WTC11 (cell line): ENCODE measurements around the gene ATP8B4.

Experiments used
- ESRRA ChIP-seq: sonication (generic); formaldehyde crosslinking; IDR thresholded peaks from 2 replicates; pipeline ENCODE4 v1.8.1; 2022; ENCODE audit warnings: mild to moderate bottlenecking, missing genetic modification reagents, borderline replicate concordance
- FOXJ3 ChIP-seq: sonication (generic); formaldehyde crosslinking; IDR thresholded peaks from 2 replicates; pipeline ENCODE4 v1.9.0; 2021; ENCODE audit warnings: missing genetic modification reagents, mild to moderate bottlenecking, borderline replicate concordance
- JUN ChIP-seq: sonication (generic); formaldehyde crosslinking; IDR thresholded peaks from 2 replicates; pipeline ENCODE4 v1.8.0; 2023; ENCODE audit warnings: mild to moderate bottlenecking, missing genetic modification reagents
- NFYB ChIP-seq: sonication (generic); formaldehyde crosslinking; conservative IDR thresholded peaks from 2 replicates; pipeline ENCODE4 v1.8.0; 2022; ENCODE audit warnings: low read depth, missing genetic modification reagents
- OVOL2 ChIP-seq: fragments of 250-450 bp; sonication (Bioruptor Pico); IDR thresholded peaks from 2 replicates; pipeline ENCODE4 v1.9.0; 2021; ENCODE audit warnings: mild to moderate bottlenecking, borderline replicate concordance
- TF ChIP-seq, protein P1 (sequence below): sonication (generic); formaldehyde crosslinking; IDR thresholded peaks from 2 replicates; pipeline ENCODE4 v1.8.1; 2023; ENCODE audit warnings: mild to moderate bottlenecking, missing genetic modification reagents, moderate library complexity
- TF ChIP-seq, protein P2 (sequence below): sonication (generic); formaldehyde crosslinking; IDR thresholded peaks from 2 replicates; pipeline ENCODE4 v1.8.1; 2023; ENCODE audit warnings: mild to moderate bottlenecking, moderate library complexity, missing genetic modification reagents
- TF ChIP-seq, protein P3 (sequence below): sonication (generic); formaldehyde crosslinking; IDR thresholded peaks from 2 replicates; pipeline ENCODE4 v1.8.0; 2022; ENCODE audit warnings: mild to moderate bottlenecking, missing genetic modification reagents
- TF ChIP-seq, protein P4 (sequence below): fragments of 200-600 bp; IDR thresholded peaks from 2 replicates; pipeline ENCODE4 v1.8.0; 2022; ENCODE audit warnings: antibody characterized with exemption
- TF ChIP-seq, protein P5 (sequence below): sonication (generic); formaldehyde crosslinking; IDR thresholded peaks from 2 replicates; pipeline ENCODE4 v1.8.0; 2023; ENCODE audit warnings: missing genetic modification reagents
- TF ChIP-seq, protein P6 (sequence below): sonication (generic); formaldehyde crosslinking; IDR thresholded peaks from 2 replicates; pipeline ENCODE4 v1.8.1; 2022; ENCODE audit warnings: mild to moderate bottlenecking, missing genetic modification reagents, moderate library complexity, borderline replicate concordance

DNA sequence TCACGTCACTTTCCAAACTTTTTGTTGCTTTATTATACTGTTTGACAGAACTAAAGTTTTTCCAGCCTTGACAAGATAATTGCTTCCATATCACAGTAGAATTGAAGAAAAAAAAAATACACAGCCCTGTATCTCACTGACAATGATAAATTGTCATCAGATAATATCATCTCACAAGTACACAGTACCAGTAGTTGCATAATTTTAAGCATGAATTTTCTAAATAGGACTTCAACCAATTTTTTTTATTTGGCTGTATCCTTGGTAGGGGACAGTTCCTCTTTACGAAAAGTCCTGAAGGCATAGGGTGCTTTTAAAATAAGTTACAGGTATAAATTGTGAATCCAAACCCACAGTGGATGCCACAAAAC lies 230.7 kb downstream of the ATP8B4 start:
- TF ChIP-seq, protein P1, sequence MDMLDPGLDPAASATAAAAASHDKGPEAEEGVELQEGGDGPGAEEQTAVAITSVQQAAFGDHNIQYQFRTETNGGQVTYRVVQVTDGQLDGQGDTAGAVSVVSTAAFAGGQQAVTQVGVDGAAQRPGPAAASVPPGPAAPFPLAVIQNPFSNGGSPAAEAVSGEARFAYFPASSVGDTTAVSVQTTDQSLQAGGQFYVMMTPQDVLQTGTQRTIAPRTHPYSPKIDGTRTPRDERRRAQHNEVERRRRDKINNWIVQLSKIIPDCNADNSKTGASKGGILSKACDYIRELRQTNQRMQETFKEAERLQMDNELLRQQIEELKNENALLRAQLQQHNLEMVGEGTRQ (CRISPR knock-in tag) = no peak
- TF ChIP-seq, protein P2, sequence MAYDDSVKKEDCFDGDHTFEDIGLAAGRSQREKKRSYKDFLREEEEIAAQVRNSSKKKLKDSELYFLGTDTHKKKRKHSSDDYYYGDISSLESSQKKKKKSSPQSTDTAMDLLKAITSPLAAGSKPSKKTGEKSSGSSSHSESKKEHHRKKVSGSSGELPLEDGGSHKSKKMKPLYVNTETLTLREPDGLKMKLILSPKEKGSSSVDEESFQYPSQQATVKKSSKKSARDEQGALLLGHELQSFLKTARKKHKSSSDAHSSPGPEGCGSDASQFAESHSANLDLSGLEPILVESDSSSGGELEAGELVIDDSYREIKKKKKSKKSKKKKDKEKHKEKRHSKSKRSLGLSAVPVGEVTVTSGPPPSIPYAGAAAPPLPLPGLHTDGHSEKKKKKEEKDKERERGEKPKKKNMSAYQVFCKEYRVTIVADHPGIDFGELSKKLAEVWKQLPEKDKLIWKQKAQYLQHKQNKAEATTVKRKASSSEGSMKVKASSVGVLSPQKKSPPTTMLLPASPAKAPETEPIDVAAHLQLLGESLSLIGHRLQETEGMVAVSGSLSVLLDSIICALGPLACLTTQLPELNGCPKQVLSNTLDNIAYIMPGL = no peak
- TF ChIP-seq, protein P3, sequence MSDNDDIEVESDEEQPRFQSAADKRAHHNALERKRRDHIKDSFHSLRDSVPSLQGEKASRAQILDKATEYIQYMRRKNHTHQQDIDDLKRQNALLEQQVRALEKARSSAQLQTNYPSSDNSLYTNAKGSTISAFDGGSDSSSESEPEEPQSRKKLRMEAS = no peak
- TF ChIP-seq, protein P4, sequence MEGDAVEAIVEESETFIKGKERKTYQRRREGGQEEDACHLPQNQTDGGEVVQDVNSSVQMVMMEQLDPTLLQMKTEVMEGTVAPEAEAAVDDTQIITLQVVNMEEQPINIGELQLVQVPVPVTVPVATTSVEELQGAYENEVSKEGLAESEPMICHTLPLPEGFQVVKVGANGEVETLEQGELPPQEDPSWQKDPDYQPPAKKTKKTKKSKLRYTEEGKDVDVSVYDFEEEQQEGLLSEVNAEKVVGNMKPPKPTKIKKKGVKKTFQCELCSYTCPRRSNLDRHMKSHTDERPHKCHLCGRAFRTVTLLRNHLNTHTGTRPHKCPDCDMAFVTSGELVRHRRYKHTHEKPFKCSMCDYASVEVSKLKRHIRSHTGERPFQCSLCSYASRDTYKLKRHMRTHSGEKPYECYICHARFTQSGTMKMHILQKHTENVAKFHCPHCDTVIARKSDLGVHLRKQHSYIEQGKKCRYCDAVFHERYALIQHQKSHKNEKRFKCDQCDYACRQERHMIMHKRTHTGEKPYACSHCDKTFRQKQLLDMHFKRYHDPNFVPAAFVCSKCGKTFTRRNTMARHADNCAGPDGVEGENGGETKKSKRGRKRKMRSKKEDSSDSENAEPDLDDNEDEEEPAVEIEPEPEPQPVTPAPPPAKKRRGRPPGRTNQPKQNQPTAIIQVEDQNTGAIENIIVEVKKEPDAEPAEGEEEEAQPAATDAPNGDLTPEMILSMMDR = no peak
- TF ChIP-seq ESRRA (CRISPR knock-in tag) (no peak), NFYB (no peak), FOXJ3 (CRISPR knock-in tag) (no peak), OVOL2 (no peak), JUN (no peak)
- TF ChIP-seq, protein P5, sequence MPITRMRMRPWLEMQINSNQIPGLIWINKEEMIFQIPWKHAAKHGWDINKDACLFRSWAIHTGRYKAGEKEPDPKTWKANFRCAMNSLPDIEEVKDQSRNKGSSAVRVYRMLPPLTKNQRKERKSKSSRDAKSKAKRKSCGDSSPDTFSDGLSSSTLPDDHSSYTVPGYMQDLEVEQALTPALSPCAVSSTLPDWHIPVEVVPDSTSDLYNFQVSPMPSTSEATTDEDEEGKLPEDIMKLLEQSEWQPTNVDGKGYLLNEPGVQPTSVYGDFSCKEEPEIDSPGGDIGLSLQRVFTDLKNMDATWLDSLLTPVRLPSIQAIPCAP (CRISPR knock-in tag) = no peak
- TF ChIP-seq, protein P6, sequence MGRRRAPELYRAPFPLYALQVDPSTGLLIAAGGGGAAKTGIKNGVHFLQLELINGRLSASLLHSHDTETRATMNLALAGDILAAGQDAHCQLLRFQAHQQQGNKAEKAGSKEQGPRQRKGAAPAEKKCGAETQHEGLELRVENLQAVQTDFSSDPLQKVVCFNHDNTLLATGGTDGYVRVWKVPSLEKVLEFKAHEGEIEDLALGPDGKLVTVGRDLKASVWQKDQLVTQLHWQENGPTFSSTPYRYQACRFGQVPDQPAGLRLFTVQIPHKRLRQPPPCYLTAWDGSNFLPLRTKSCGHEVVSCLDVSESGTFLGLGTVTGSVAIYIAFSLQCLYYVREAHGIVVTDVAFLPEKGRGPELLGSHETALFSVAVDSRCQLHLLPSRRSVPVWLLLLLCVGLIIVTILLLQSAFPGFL (CRISPR knock-in tag) = no peak
